Muscle layer of colon (tissue), 2 donors: ENCODE data around the gene LZTFL1.

Experiments
- H3K27ac ChIP-seq: one replicate; pipeline ENCODE4 v1.7.0; 2013; ENCODE audit warnings: low read depth, mild to moderate bottlenecking, low read length, moderate library complexity
- H3K27me3 ChIP-seq, 2 donors: one replicate each; pipeline ENCODE4 v1.7.0; 2013; ENCODE audit warnings: low read length in 2 of 2, mild to moderate bottlenecking in 2 of 2; ENCODE audit not compliant: insufficient read depth in 2 of 2, control insufficient read depth in 1 of 2
- H3K36me3 ChIP-seq: one replicate; pipeline ENCODE4 v1.7.0; 2013; ENCODE audit warnings: mild to moderate bottlenecking, low read length; ENCODE audit not compliant: insufficient read depth
- H3K4me1 ChIP-seq: one replicate; pipeline ENCODE4 v1.7.0; 2013; ENCODE audit warnings: mild to moderate bottlenecking, low read length; ENCODE audit not compliant: insufficient read depth
- H3K4me3 ChIP-seq, 2 donors: one replicate each; pipeline ENCODE4 v1.7.0; 2013; ENCODE audit warnings: low read length in 2 of 2, low read depth in 1 of 2, mild to moderate bottlenecking in 1 of 2, moderate library complexity in 1 of 2
- H3K9ac ChIP-seq: one replicate; pipeline ENCODE4 v1.7.0; 2013; ENCODE audit warnings: low read length
- H3K9me3 ChIP-seq: one replicate; pipeline ENCODE4 v1.7.0; 2013; ENCODE audit warnings: mild to moderate bottlenecking, low read length
- donor health status: abdominal sarcoma.
- donor health status: Adenocarcinoma of cecum.

The LZTFL1 gene

GRCh38 chr3:45806072-45806471 lies 35.8 kb downstream of the LZTFL1 start:
- no peaks in the 10 kb centered on the region for H3K4me1 ChIP-seq
- H3K27ac ChIP-seq = no peak overlapping the region
- H3K9me3 ChIP-seq = no peaks in the 10 kb centered on the region
- H3K27me3 ChIP-seq = no peaks in the 10 kb centered on the region
- no peak overlapping the region for H3K4me3 ChIP-seq
- no peaks in the 10 kb centered on the region for H3K36me3 ChIP-seq
- no peak overlapping the region for H3K9ac ChIP-seq

- no peaks in the 10 kb centered on the region for H3K36me3 ChIP-seq
- H3K27ac ChIP-seq = no peak overlapping the region
- no peaks in the 10 kb centered on the region for H3K9me3 ChIP-seq
- peaks cover 0 to 8% of the 10 kb centered on the region in 2 donors for H3K27me3 ChIP-seq
- H3K4me3 ChIP-seq = no peak overlapping the region
- H3K4me1 ChIP-seq = no peaks in the 10 kb centered on the region
- no peak overlapping the region for H3K9ac ChIP-seq
Observed at GRCh38 chr3:45803252-45803935, 38.5 kb downstream of the LZTFL1 start.

GRCh38 chr3:45802146-45802545 lies 39.8 kb downstream of the LZTFL1 start:
- no peak overlapping the region for H3K27ac ChIP-seq
- H3K9ac ChIP-seq = no peak overlapping the region
- H3K27me3 ChIP-seq = peaks cover 12% of the 10 kb centered on the region in 2 donors
- H3K9me3 ChIP-seq = no peaks in the 10 kb centered on the region
- H3K4me3 ChIP-seq = no peak overlapping the region
- no peaks in the 10 kb centered on the region for H3K36me3 ChIP-seq
- H3K4me1 ChIP-seq = no peaks in the 10 kb centered on the region

GRCh38 chr3:45800611-45801010 lies 41.3 kb downstream of the LZTFL1 start:
- peaks cover 23 to 27% of the 10 kb centered on the region in 2 donors for H3K27me3 ChIP-seq
- H3K4me1 ChIP-seq = peaks cover 5% of the 10 kb centered on the region
- no peak overlapping the region for H3K27ac ChIP-seq
- H3K4me3 ChIP-seq = no peak overlapping the region
- no peaks in the 10 kb centered on the region for H3K9me3 ChIP-seq
- no peak overlapping the region for H3K9ac ChIP-seq
- no peaks in the 10 kb centered on the region for H3K36me3 ChIP-seq

- Histone ChIP-seq H3K9ac (no peak overlapping the region), H3K4me3 (no peak overlapping the region), H3K27me3 (peaks cover 32 to 36% of the 10 kb centered on the region in 2 donors), H3K4me1 (peaks cover 8% of the 10 kb centered on the region), H3K27ac (no peak overlapping the region), H3K36me3 (no peaks in the 10 kb centered on the region), H3K9me3 (no peaks in the 10 kb centered on the region)
Observed at GRCh38 chr3:45799586-45799985, 42.3 kb downstream of the LZTFL1 start.

- H3K27me3 ChIP-seq = peaks cover 36 to 42% of the 10 kb centered on the region in 2 donors
- H3K9me3 ChIP-seq = no peaks in the 10 kb centered on the region
- H3K9ac ChIP-seq = no peak overlapping the region
- H3K4me3 ChIP-seq = no peak overlapping the region
- no peak overlapping the region for H3K27ac ChIP-seq
- H3K36me3 ChIP-seq = no peaks in the 10 kb centered on the region
- peaks cover 8% of the 10 kb centered on the region for H3K4me1 ChIP-seq
Observed at GRCh38 chr3:45798034-45798433, 43.9 kb downstream of the LZTFL1 start.

GRCh38 chr3:45796902-45797637 lies 44.8 kb downstream of the LZTFL1 start:
- Histone ChIP-seq H3K9me3 (no peaks in the 10 kb centered on the region), H3K36me3 (no peaks in the 10 kb centered on the region), H3K4me1 (peaks cover 8% of the 10 kb centered on the region), H3K27me3 (peaks cover 36 to 42% of the 10 kb centered on the region in 2 donors), H3K9ac (no peak overlapping the region), H3K4me3 (no peak overlapping the region), H3K27ac (no peak overlapping the region)

- Histone ChIP-seq H3K36me3 (no peaks in the 10 kb centered on the region), H3K4me3 (peak within 1 kb of the TSS; percentile 27 to 36), H3K9ac (no peak within 1 kb of the TSS), H3K9me3 (no peaks in the 10 kb centered on the region), H3K27me3 (peaks cover 36 to 42% of the 10 kb centered on the region in 2 donors), H3K4me1 (peaks cover 8% of the 10 kb centered on the region), H3K27ac (no peak within 1 kb of the TSS)
Observed at GRCh38 chr3:45795882-45796765, 45.8 kb downstream of the LZTFL1 start, which contains the start of gene SLC6A20. SLC6A20 (minus strand) TSS chr3:45796536; CDS start chr3:45796419, 117 bp downstream.

- Histone ChIP-seq H3K4me1 (peaks cover 8% of the 10 kb centered on the region), H3K4me3 (peak overlapping the region in 1 of 2 donors; percentile 36), H3K9me3 (no peaks in the 10 kb centered on the region), H3K27ac (no peak overlapping the region), H3K9ac (no peak overlapping the region), H3K36me3 (no peaks in the 10 kb centered on the region), H3K27me3 (peaks cover 36 to 40% of the 10 kb centered on the region in 2 donors)
Observed at GRCh38 chr3:45795509-45795881, 46.4 kb downstream of the LZTFL1 start.

GRCh38 chr3:45794660-45795059 lies 47.3 kb downstream of the LZTFL1 start:
- H3K27ac ChIP-seq = no peak overlapping the region
- H3K27me3 ChIP-seq = peaks cover 36 to 38% of the 10 kb centered on the region in 2 donors
- no peaks in the 10 kb centered on the region for H3K36me3 ChIP-seq
- no peaks in the 10 kb centered on the region for H3K9me3 ChIP-seq
- H3K9ac ChIP-seq = no peak overlapping the region
- H3K4me1 ChIP-seq = peaks cover 8% of the 10 kb centered on the region
- no peak overlapping the region for H3K4me3 ChIP-seq

GRCh38 chr3:45794177-45794560 lies 47.8 kb downstream of the LZTFL1 start:
- H3K27me3 ChIP-seq = peaks cover 35 to 36% of the 10 kb centered on the region in 2 donors
- H3K36me3 ChIP-seq = no peaks in the 10 kb centered on the region
- no peaks in the 10 kb centered on the region for H3K9me3 ChIP-seq
- no peak overlapping the region for H3K4me3 ChIP-seq
- peaks cover 8% of the 10 kb centered on the region for H3K4me1 ChIP-seq
- no peak overlapping the region for H3K9ac ChIP-seq
- no peak overlapping the region for H3K27ac ChIP-seq
